OCI-M2 (cell line): Measurements from ENCODE around the gene COX4I1.

ENCODE experiments used
- DNase-seq: peaks from one replicate; lab custom pipeline; 2025; ENCODE audit not compliant: unreplicated experiment; lab: John Stamatoyannopoulos, UW

Gene COX4I1

DNA sequence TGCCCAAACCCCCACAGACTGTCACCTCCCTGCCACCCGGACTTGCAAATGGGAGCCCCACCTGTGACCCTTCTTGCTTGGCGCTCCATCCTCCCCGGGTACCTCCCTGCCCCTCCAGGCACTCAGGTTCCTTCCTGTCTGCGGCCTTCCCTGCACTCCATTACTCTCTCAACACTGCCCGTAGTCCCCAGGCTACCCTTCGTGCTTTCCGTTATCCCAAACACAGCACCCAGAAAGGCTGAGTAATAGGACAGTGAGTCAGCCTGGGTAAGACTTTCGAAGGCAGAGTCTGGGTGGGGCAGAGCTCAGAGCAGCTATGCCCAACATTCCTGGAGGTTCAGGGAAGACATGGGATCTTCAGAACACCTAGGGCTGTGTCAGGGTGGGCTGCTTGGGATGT, 32.0 kb upstream of the COX4I1 start:
- DNase-seq, result no peak

DNA sequence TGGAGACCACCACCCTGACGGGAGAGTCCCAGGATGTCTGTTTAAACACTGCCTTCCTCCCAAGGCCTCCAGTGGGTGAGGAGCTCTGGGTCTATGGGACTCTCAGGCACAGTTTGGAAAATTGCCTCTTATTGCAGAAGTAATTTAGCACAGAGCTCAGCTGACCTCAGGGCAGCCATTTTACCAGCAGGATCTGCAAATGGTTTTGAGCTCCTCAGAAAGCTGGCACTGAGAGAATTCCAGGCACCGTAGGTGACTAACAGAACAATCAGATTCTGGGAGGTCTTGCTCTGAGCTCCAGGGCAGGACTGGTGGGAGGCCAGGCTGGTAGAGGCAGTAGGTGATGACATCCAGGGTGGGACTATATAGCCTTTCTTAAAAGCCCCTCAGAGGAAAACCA, 31.3 kb upstream of the COX4I1 start:
- DNase-seq, result no peak

DNA sequence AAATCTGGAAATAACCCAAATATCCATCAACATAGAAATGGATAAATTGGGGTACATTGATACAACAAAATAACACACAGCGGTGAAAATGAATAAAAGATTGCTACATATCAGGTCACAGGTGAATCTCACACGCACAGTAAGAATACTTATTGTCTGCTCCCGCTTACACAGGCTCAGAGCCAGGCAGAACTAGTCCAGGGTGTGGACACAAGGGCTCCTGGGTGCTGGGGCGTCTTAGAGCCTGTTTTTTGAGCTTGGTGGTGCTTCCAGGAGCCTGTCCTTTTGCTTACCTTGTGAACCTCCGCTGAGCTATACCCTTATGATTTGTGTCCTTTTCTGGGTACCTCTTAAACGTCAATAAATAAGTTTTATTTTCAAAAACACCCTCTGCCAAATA, 28.8 kb upstream of the COX4I1 start:
- DNase-seq, result no peak

DNA sequence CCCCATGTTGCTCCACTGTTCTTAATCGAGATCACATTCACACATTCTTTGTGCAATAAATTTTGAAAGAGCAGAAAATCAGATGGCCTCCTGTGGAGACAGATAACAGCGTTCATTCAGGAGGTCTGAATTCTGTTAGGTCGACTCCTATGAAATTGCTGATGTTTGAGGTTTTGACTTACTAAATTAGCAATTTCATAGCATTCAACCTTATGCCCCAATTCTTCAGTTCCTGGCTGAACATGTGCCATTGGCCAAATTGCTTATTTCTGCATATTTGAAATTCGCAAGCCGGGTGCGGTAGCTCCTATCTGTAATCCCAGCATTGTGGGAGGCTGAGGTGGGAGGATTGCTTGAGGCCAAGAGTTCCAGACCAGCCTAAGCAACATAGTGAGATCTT, 26.5 kb upstream of the COX4I1 start:
- no peak for DNase-seq

DNA sequence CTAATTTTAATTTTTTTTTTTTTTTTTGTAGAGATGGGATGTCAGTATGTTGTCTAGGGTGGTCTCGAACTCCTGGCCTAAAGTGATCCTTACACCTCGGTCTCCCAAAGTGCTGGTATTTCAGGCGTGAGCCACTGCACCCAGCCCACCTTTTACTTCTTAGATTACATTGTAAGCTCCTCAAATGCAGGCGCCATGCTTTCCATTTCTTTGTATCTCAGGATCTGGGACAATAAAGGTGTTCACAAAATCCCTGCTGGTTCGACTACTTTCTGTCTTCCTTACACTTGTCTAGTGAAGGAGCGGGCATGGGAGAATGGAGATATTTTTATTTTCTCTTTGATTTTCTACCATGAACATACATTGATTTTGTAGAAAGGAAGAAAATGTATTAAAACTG, 25.4 kb upstream of the COX4I1 start:
- DNase-seq, result no peak

DNA sequence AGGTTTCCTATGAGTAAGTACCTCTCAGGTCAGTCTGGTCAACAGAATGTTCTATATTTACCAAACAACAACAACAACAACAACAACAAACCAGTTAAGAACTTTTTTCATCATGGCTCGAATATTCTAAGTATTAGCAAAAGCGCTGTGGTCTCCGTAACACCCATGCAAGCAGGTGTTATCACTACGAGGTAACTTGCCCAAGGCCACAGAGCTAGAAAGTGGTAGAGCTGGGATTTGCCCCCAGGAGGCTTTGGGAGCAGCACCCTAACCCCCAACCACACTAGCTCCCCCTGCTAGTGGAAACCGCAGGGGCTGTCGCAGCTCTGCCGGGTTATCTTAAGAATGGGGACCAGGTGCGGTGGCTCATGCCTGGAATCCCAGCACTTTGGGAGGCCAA, 24.7 kb upstream of the COX4I1 start:
- no peak for DNase-seq

DNA sequence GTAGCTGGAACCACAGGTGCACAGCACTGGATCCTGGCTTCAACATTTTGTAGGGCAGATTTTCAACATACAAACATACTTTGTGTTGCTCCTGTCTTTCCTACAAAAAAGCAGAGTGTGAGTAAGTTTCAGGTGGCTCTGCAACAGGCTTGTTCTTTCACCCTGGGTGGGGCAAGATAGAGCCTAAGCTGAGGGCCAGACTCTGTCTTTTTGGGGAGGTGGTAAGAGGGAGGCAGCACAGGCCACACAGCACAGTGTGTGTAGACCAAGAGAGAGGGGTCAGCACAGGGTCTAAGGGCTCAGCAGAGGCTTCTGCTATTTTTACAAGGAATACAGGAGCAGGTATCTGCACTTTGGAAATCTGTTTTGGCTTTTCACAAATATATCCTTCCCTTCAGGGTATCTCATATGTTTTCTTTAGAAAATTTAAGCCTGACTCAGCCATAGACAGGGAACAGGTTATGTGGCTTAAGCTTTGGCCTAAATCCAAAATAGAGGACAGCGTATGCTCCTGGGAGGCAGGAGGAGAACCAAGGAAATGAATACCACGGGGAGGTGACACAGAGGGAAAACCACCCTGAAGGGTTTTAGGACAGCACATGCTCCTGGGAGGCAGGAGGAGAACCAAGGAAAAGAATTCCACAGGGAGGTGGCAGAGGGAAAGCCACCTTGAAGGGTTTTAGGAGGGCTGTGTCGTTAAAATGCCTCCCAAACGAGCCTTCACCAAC, 21.7 kb upstream of the COX4I1 start:
- DNase-seq, result no peak

DNA sequence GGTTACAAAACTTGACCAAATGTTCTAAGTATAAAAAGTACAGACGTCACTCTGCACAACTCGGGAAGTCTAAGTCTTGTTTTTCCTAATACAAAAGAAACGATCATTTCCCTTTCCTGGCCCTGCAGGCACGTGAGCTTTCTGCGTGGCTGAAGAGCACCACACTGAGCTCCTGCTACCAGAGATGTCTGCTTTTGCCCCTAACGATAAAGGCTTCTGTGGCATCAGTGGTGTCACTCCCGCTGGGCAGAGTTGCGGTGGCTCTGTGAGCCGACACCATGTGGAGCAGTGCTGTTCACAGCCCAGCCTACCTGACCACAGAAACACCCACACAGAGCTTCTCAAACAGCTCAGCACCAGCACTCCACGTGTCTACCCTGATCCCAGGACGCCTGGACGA, 20.6 kb upstream of the COX4I1 start:
- no peak for DNase-seq

DNA sequence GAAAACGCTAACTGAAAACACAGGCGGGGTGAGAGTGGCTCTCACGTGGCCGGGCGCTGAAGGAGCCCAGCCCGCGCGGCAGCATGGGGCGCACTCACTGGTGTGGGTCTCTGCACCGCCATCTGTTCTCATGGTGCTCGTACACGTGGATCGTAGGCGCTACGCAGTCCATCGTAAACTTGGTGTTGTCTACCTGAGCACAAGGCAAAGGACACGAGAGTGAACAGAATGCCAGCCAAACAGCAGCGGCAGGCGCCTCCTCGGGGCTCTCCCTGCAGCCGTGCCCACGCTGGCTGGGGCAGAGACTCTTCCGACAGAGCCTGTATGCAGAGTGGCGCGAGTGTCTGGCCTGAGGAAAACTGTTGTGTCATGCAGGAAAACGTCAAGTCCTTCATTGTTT, 19.2 kb upstream of the COX4I1 start:
- no peak for DNase-seq

DNA sequence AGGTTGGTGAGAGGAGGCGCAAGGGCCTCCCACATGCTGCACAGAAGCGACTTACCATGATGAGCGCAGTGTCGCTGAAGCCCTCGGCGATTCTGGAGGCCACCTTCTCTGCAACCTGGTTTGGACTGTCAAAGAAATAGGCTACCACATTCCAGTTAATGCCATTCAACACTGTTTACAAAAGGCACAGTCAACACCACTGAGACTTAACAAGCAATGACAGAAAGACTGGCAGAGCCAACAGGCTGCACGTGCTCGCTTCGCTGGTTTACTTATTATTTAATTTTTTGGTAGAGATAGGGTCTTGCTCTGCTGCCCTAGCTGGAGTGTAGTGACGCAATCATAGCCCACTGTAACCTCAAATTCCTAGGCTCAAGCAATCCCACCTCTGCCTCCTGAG, 18.3 kb upstream of the COX4I1 start:
- DNase-seq, result no peak

DNA sequence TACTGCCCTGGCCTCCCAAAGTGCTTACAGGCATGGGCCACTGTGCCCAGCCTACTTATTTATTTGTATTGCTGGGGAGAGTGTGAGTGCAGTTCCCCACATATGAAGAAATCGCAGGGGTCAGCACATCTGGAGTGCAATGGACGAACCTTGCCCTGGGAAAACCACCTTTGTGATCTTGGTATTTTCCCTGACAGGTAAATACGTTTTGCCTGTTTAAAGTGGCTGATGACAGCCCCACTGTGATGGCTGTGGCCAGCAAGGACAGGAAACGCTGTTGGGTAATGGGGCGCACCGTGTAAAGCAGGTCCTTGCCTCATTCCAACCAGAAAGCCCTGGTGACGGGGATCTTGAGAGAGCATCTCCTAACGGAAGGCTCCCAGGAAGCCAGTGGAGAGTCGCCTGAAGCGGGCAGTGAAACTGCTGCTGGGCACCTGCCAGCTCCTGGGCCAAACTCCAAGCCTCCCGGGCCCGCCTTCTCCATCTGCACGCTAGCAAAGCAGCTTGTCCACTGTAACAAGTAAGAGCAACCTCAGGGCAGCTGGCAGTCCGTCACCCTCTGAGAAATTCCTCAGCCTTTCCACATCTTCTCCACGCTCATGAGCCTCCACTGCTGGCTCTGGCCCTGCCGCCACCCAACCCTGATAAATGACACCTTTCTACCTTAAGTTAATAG, 17.7 kb upstream of the COX4I1 start:
- DNase-seq, result no peak

DNA sequence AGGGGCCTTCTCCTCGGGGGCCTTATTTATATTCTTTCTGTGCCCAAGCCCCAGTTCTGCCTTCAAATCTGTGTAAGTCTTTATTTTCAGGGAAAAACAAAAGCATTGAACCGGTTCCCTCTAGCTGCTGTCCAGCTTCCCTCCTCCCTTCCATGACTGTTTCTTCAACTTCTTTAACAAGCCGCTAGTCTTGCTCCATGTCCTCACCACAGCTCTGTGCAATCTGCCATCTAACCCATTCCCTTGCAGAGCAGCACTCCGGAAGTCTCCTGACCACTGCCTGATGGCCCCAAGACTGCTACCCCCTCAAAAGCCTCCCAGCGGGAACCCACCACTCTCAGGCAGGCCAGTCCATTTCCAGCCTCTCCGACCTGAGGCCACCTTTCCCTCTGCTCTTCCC, 17.0 kb upstream of the COX4I1 start:
- no peak for DNase-seq

DNA sequence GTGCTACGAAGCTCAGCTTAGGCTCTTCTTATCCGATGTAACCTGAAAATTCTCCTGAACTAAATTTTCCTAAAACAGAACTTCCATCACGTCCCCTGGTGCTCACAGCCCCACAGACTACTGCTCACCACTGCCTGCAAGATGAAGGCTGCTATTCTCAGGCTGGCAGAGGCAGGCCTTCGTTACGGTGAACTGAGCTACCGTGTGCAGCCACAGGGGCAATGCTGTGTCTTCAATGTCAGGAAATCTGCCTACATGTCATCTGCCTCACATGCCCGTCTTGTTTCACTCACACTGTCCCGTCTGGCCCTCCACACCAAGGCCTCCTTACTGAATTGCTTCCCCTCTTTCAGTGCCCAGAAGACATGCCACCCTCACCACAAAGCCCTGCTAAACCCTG, 16.1 kb upstream of the COX4I1 start:
- DNase-seq, result no peak

DNA sequence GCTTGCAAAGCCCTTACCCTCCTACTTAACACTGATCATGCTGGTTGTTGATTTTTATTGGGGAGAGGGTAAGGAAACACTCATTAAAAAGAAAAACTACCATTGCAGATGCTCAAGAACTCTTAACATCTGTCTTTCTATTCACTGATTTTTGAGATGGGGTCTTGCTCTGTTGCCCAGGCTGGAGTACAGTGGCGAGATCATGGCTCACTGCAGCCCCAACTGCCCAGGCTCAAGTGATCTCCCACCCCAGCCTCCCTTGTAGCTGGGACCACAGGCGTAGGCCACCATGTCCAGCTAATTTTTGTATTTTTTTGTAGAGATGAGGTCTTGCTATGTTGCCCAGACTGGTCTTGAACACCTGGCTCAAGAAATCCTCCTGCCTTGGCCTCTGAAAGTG, 14.7 kb upstream of the COX4I1 start:
- DNase-seq, result no peak

DNA sequence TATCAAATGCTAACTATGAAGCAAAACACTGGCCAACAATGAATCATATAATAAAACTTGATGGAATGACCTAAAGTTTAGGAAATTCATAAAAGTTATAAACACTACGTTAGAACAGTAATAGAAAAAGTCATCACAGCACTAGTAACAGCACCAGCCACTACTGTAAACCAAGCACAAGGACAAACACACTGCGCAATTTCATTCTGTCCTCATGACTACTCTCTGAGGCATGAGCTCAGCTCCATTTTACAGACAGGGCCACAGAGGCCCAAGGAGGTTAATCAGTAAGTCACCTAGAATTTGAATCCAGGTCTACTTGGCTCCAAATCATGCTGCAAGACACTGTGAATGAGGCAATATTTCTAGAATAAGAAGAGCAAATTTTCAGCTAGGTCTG, 13.6 kb upstream of the COX4I1 start:
- DNase-seq, result no peak

DNA sequence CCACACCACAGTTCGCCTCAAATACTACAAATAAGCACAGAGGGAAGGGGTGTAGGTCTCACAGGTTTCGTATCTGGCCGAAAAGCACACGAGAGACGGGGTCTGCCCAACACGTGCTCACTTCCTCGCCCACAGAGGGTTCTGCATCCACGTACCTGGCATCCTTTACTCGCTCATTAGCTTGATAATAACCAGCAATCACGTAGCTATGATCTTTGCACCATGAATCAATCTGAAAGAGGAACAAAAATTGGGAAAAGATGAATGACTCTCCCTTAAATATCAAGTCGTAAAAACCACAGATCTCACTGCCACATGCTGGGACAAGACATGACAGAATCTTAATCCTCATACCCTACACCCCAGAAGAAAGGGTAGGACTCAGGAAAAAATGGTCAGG, 10.7 kb upstream of the COX4I1 start:
- no peak for DNase-seq

DNA sequence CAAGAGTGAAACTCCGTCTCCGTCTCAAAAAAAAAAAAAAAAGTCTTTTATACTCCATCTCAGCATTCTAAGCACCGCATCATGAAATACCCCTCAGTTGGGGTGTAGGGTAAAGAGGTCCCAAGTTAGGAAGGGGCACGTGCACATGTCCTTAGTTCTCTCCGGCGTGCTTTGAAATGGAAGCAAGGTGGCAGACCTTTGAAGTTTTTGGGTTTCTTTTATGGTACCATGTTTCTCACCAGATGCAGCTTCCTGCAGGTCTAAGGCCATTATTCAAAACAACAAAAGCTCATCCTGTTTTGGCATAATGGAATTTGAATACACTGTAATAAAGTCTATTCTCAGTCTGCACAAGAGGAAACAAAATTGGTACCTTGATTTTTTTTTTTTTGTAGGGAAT, 9.7 kb upstream of the COX4I1 start:
- no peak for DNase-seq

DNA sequence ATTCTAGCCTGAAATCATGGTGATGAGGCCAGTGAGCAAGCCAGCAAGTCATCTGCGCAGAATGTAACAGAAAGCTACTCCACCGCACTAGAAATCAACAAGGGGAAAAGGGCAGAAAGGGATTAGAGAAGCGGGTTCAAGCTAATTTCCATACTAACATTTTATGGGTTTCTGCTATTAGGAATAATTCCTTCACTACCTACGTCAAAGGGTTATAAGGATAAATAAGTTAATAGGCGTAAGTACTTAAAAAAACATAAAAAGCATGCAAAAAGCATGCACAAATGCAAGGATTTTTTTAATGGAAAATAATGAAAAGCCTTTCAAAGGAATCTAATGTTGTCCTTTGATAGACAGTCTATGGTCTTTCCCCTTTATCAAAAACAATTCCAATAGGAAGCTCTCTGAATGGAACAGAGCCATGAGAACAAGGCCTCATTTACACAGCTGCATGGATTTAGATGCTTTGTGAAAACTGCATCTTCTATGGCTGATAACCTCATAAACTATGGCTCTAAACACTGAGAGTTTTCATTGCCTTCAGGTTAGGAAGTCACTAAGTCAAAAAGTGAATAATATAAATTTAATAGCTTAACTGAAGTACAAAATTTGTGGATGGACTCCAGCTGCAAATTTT, 5.7 kb upstream of the COX4I1 start:
- no peak for DNase-seq

DNA sequence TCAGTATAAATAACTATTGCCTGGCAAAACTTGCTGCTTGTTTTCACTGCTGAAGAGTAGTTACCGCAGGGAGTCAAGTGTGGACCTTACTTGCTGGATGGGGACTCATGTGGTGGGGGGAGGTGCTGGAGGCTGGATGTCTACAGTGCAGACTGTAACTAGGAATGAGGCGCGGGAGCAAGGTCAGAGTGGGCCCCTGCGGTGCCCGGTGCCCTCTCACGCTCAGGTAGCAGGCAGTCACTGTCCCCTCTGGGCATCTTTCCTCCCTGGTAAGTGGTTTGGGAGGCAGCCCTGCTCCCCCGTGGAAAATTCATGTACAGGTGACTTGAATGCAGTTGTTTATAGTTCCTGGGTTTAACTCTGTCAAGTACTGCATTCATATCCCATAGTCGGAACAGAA, 4.8 kb upstream of the COX4I1 start:
- DNase-seq, result no peak

DNA sequence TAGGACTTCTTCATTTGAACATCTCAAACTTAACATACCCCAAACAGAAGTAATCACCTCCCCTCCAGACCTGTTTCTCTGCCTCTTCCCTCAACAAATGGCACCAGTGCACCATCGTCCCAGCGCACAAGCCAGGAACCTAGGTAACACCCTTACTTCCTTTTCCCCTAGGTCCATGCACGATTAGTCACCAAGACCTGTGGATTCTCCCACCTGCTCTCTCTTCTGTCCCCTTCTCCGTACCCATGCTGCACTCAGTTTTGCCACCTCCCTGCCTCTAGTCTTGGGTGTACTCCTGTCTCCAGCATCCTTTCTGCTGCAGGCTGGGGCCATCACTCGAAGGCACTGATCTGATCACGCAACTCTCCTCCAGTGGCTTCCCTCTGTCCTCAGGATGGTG, 3.3 kb upstream of the COX4I1 start:
- no peak for DNase-seq

DNA sequence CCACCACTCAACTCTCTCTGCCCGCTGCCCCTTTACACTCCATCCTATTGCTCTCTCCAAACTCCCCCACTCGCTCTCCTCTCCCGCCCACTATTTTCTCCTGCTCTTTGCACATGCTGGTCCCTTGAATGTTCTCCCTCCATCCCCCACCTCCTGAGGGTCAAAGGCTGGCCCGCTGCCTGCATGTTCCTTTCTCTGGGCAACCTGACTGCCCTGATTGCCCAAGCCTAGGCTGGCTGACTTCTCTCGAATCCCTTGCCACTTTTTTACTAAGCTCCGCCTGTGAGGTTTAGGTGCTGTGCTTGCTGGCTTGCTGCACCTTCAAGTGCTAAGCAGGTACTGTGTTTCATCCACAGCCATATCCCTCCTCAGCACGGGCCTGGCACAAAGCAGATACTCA, 2.9 kb upstream of the COX4I1 start:
- DNase-seq, result no peak

DNA sequence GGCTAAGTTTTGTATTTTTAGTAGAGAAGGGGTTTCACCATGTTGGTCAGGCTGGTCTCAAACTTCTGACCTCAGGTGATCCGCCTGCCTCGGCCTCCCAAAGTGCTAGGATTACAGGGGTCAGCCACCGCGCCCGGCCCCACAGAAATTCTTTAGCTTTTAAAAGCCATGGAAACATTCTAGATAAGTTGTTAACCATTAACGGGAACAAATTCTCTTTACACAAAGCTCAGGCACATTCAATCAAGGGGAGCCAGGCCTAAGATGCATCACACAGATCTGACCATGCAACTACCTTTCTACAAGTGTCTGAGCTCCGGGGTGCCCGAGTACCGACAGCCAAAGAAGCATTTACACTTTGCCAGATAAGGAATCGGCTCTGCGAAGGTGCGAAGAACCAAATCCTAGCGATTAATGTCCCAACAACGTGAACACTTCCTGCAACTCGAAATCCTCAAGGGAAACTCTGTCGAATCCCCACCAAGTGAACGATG, 1.2 kb upstream of the COX4I1 start:
- no peak for DNase-seq
